GM18520 (cell line): ENCODE measurements around the gene KCNQ4.
A peak's percentile ranks its signal among the peaks of the same experiment; 100 is the strongest.

Experiments
- ATAC-seq: cut with Tn5 transposase; IDR thresholded peaks from one replicate; pipeline ENCODE4 v1.9.1; 2021; ENCODE audit not compliant: unreplicated experiment

KCNQ4 gene

DNA sequence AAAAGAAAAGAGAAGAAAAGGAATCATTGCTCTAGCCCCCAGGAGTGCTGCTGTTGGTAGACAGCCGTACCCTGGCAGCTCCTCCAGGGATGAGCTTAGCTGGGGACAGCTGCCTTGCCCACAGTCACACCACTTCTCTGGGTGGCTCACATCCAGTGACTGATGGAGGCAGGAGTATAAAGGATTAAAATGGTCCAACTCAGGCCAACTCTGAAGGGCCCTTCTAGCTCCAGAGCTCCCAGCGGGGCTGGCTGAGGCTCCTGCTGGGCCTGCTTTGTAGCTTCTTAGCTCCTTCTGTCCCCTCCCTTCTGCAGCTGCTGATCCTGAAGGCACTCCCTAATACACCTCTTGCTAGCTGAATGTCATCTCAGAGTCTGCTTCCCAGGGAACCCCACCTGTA, 74.2 kb downstream of the KCNQ4 start:
- ATAC-seq: no peak

DNA sequence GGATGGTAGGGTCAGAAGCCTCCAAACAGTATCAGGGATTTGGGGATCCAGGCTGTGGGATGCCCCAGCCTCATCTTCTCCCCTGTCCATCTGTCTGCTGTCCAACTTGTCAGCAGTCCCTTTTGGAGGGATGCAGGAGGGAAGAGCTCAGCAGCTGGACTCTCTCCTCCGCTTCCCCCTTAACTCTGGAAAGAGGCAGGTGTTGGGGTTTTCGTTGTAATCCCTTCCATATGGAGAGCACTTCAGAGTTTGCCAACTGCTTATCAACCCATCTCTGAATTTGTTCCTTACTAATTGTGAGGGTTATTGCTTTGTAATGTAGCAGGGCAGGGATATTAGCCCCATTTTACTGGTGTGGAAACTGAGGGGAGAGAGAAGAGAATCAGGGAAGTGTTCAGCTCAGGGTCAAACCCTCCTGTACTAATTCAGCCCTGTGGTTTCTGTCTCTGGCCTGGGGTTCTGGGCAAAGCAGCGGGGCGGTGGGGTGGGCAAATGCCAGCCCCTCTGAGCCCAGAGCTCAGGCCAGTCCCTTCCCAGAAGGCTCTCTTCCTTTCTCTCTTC, 75.3 kb downstream of the KCNQ4 start:
- ATAC-seq: no peak

DNA sequence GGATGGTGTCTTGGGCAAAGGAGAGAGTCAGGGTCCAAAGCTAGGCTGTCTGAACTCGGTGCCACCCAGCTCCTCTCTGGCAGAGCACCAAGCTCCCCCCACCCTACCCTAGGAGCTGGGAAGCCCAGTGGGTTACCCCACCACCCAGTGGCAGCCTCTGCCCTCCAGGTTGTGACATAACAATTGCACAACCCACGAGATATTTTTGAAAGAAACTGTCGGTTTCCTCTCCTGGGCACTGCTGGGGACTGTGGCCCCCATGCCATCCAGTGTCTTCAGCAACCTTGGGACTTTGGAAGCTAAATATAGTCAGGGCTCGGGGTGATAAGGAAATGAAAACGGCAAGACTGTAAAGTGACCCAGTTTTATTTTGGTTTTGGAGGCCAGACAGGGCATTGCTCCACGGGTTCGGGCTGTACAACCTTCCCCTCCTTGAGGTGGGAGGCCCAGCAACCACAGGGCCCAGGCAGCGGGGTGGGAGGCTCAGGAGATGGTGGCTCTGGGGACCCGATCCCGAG, 77.2 kb downstream of the KCNQ4 start:
- no peak for ATAC-seq

DNA sequence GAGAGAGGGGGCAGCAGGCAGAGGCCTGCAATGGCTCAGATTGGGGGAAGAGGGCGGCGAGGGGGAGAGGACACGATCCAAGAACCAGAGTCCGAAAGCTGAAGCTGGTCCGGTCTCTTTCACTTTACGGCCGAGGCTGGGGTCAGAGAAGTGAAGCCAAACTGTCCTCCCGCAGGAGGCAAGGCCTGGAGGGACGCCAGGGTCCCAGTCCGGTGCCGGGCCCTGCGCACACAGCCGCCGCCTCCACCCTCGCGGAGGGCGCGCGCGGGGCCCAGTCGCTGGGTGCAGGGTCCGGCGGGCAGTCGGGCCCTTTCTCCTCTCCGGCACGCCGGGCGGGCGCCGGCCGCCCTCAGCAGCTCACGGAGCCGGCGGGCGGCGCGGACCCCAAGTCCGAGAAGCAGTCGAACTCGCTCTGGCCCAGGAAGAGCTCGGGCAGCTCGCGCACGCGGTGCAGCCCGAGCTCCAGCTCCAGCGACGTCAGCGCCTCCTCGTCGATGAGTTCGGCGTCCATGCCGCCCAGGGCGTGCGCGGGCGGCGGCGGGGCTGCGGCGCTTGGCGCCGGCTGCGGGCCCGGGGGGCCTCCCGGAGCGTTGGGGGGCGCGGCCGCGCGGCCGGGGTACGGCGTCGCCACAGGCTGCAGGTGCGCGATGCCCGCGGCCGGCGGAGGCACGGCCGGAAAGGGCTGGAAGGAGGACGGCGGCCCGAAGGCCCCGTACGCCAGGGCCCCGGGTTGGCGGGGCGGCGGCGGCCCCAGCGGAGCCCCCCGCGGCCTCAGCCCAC, 77.8 kb downstream of the KCNQ4 start:
- ATAC-seq: no peak

DNA sequence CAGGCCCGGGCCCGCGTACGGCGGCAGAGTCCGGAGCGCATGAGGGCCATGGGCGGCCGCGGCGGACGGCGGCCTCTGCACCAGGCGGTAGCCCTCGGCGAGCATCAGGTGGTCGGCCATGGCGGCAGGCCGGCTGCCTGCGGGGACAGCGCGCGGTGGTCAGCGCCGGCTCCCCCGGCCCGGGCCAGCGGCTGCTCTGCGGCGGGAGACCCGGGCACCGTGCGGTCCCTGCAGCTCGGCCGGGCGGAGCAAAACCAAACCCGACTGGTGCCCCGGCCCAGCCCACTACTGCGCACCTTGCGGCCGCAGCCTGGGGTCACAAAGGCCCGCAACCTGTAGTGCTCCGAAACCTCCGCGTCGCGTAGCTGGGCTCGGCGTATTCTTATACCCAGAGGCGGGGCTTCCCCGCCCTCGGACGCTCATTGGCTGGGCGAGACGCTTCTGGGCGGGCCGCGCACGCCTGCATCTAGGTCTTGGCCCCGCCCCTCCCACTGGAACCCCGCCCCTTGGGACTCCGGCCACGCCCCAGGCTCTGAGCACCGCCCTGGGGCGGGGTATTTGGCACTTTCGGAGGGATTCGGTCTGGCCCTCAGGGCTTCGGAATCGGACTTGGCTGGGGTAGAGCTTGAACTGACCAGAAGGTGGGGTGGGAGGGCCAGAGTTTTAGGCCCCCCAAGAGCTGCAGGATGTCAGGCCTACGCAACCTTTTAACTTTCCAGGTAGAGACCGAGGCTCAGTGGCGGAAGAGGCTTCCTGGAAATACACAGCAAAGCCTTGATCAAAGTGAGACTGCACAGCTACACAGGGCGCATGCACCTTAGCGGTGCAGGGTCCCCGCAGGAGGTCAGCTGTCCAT, 78.6 kb downstream of the KCNQ4 start, which contains the start of gene CITED4:
CITED4 (minus strand) TSS at position 356 of the 856 bp plus-strand sequence; CDS start at position 120, 236 bp downstream.
- ATAC-seq: peak; percentile 85

DNA sequence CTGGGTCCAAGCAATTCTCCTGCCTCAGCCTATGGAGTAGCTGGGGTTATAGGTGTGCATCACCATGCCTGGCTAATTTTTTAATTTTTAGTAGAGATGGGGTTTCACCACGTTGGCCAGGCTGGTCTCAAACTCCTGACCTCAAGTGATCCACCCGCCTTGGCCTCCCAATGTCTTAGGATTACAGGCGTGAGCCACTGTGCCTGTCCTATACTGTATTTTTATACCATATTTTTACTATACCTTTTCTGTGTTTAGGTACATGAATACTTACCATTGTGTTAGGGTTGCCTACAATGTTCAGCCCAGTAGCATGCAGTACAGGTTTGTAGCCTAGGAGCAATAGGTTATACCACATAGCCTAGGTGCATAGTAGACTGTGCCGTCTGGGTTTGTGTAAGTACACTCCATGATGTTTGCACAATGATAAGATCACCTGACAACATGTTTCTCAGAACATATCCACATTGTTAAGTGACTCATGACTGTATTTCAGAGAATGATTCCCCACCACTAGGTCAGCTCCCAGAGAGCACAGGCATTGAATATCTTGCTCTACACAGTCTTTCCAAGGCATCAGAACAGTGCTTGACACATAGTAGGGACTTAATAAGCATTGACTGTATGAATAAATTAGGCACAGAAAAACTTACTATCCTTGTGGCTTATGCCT, 84.6 kb downstream of the KCNQ4 start:
- no peak for ATAC-seq

DNA sequence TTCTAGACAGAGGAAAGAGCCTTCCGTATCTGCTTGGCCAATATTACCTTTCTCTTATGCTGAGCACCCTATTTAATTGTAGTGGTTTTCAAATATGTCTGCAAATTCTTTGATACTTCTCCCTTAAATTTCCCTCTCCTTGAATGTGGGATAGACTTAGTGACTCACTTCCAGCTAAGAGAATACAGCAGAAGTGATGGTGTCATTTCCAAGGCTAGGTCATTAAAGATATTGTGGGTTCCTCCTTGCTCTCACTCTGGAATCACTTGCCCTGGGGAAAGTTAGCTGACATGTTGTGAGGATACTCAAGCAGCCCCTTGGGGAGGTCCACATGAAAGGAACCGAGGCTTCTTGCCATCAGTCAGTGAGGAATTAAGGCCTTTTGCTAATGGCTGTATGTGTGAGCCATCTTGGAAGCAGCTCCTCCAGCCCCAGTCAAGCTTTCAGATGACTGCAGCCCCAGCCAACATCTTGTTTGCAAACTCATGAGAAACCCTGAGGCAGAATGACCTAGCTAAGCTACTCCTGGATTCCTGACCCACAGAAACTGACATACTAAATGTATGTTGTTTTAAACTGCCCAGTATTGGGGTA, 86.6 kb downstream of the KCNQ4 start:
- ATAC-seq: no peak

DNA sequence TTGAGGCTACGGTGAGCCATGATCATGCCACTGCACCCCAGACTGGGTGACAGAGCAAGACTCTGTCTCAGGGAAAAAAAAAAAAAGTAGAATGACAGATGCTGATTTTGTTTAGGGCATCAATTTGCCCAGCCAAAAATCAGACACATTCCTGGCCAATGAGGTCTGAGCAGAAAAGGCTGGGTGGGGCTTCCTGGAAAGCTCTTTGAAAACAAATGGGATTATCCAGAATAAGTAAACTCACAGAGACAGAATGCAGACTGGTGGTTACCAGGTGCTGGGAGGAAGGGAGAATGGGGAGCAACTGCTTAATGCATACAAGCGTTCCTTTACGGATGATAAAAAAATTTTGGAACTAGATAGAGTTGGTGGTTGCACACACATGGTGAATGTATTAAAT, 88.7 kb downstream of the KCNQ4 start:
- ATAC-seq: no peak

DNA sequence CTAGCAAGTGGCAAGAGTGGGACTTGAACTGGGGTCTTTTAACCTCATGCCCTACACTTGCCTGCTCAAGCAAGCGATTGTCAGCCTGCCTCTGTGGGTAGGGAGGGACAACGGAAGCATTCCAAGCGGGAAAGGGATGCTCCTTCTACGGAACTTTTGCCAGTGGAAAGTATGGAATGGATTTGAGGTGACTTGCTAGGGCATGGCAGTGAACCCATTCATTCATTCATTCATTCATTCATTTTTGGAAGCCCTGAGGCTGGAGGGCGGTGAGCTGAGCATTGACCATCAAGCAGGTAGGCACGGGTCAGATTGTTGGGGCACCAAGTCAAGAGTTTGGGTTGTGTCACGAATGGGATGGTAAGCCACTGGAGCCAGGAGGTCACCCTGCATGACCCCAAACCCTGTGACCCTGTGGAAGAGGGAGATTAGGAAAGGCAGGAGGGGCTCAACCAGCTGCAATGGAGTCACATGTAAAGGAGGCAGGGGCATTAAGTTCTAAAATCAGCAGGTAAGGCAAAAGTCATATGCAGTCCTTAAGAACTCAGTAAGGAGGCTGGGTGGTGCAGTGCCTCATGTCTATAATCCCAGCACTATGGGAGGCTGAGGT, 90.4 kb downstream of the KCNQ4 start:
- ATAC-seq: no peak

DNA sequence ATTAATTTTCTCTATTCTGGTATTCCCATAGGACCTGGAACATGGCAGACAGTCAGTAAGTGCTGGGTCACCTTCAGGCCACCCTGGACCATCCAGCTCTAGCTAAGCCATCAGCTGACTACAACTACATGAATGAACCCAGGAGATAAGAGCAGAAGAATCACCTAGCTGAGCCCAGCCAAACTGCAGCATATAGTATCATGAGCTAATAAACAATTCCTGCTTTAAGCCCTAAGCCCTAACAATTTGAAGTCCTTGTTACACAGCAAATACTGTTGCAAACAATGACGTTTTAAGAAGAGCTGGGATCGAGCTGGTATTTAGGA, 92.8 kb downstream of the KCNQ4 start:
- no peak for ATAC-seq

DNA sequence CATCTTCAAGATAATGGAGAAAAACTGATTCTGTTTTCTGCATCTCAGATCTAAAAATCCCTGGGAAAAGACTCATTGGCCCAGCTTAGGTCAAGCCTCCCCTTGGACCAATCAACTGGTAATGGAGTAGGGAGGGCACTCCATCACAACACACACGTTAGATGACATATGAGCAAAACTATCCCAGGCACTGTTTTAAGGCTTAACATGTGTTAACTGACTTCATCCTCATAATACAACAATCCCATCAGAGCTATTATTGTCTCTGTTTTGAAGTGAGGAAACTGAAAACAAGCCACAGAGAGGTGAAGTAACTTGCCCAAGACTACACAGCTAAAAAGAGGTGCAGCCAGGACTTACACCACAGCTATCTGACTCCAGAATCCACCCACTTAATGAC, 93.3 kb downstream of the KCNQ4 start:
- ATAC-seq: no peak

DNA sequence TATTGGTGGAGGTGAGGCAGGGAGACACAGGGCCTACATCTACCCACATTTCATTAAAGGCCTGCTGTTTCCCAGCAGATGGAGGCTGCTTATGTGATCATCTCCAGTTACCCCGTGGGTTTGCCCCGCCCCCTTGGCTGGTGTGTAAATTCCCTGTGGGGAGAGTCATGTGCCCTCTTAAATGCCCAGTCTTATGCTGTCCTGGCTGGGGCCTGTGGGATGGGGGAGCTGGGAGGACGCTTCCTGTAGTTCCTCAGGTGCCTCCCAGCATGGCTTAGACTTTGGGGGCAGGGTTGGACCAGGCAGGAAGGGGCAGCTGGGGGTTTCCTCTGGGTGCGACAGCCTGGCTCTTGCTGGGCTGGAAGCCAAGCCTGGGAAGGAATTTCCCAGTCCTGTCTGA, 94.1 kb downstream of the KCNQ4 start:
- ATAC-seq: no peak

DNA sequence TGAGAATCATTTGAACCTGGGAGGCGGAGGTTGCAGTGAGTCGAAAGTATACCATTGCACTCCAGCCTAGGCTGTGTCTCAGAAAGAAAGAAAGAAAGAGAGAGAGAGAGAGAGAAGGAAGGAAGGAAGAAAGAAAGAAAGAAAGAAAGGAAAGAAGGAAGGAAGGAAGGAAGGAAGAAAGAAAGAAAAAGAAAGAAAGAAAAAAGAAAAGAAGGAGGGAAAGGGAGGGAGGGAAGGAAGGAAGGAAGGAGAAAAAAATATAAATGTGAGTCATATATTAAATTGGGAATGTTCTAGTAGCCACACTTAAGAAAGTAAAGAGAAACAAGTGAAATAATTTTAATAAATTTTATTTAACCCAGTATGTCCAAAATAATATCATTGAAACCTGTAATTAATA, 95.3 kb downstream of the KCNQ4 start:
- ATAC-seq: no peak

DNA sequence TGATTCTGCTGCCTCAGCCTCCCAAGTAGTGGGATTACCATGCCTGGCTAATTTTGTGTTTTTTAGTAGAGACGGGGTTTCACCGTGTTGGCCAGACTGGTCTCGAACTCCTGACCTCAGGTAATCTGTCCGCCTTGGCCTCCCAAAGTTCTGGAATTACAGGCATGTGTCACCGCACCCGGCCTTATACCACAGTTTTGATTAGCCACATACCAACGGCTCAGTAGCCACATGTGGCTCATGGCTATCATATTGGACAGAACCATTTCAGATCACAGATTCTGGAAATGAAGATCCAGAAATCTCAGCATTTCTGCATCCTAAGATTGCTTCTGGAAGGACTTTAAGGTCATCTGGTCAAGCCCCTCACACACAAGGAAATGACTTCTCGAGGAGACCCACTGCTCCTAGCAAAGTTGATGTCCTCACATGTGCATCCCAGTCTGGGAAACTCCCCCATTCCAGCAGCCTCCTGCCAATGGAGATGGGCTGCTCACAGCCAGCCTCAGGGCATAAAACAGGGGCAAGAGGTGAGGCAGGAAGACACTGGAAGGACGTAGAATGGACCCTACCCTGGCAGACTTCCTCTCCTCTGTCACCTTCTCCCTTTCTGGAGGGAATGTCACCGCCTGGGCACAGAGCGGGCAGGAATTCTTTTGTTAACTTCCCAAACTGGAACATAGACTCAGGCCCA, 96.0 kb downstream of the KCNQ4 start:
- no peak for ATAC-seq

DNA sequence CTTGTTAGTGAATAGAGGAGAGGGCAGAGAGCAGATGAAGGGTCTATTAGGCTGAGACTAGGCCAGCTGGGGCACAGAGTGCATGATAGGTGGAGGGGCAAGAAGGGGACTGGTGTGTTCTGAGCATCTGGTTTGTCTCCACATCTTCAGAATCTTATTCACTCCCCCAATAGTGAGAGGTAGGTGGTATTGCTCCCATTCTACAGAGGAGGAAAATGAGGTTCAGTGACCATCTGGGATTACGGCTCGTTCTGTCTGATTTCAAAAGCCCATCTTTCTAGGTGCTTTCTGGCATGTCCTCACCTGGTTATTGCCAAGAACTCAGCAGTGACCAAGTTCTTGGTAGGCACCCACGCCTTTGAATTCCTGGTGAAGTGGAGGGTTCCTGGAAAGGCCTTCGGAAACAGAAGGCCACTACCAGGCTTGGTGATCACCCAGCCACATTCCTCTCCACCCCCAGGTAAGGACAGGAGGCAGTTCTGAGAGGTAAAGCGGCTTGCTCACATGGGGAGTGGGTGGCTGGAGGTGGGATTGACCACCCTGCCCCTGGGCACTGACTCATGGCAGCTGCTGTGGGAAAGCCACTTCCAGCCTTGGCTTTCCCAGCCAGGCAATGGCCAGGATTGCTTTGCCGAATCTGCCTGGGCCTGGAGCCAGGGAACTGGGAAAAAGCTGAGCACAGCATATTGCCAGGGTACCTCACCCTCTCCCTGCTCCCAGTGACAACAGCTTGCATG, 97.4 kb downstream of the KCNQ4 start:
- no peak for ATAC-seq

DNA sequence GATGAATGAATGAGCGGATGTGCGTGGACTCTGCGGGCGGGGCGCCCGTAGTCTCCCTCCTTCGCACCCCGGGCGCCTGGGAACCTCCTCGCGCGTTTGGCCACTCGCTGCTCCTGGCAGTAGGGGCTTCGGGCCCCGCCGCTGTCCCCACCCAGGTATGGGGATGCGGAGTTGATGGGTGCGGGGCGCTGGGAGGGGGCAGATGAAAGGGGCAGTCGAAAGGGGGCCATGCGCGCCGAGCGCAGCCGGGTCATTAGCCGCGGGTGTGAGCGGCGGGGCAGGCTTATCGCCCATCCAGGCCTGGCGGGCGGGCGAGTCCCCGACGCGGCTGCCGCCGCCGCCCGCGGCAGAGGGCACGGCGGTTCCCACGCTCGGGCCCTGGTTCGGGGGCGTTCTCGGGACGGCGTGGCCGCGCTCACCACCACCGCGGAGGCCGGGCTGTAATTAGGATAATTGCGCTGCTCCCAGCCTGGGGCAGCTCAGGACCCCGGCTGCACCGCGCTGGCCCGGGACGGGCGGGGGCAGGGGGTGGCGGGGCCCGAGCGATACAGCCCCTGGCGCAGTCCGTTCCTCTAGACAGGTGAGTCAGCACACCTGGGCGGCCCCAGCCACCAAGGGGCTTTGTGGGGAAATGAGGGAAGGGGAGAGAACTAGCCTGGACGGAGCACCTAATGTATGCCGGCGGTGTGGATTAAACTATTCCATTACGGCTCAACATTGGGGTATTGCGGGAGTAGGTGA, 100.6 kb downstream of the KCNQ4 start:
- ATAC-seq: no peak

DNA sequence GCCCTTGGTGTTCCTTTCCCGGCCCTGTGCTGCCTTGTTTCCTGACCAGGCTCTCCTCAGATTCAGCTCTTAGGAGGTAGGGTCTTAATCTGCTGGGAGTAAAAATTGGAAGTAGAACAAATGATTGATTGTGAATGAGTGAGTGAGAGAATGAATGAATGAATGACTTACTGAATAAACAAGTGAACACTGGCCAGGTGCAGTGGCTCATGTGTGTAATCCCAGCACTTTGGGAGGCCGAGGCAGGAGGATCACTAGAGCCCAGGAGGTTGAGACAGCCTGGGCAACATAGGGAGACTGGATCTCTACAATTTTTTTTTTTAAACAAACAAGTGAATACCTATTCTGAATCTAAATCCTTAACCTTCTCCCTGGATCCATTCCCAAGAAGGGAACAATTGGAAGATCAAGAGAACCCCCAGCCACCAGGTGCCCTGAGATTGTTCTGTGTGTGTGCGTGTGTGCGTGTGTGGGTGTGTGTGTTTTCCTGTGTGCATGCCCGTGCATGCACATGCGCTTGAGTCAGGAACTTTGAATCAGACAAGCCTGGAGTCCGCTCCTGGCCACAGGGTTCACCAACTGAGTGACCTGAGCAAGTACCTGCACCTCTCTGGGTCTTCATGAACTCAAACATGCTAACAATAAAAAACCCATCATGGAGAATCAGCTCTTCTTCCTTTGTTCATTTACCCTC, 102.9 kb downstream of the KCNQ4 start:
- ATAC-seq: no peak

DNA sequence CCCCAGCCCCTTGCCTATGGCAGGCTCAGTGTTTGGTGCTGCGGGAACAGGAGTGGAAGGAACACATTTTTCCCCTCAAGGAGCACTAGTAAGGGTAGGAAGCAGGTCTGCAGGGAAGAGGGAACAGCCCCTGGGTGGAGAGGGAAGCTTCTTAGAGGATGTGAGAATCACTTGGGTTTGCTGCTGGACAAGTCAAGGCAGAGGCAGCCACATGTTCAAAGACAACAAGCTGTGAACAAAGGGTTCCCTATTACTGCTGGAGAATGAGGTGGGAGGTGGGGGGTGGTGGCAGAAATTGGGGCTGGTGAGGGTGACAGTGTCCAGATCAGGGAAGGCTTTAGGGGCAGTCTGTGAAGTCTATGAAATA, 103.4 kb downstream of the KCNQ4 start:
- ATAC-seq: no peak
